DOHH2 (cell line): ENCODE data around the gene PLIN5.

ENCODE experiments used
- H3F3A ChIP-seq: fragments of 200-600 bp; sonication (generic), shearing (Covaris generic); 2 replicates; pipeline ENCODE4 v1.6.0; 2016; ENCODE audit warnings: antibody characterized with exemption, mild to moderate bottlenecking; ENCODE audit not compliant: control insufficient read depth, insufficient read depth
- H3K27ac ChIP-seq: fragments of 200-600 bp; sonication (generic); 2 replicates; pipeline ENCODE4 v1.5.1; 2014; ENCODE audit warnings: low read depth, mild to moderate bottlenecking, low read length, moderate library complexity
- H3K27me3 ChIP-seq: fragments of 200-600 bp; sonication (generic); 2 replicates; pipeline ENCODE4 v1.6.1; 2014; ENCODE audit warnings: mild to moderate bottlenecking, low read length, mixed read lengths; ENCODE audit not compliant: control insufficient read depth
- H3K36me3 ChIP-seq: fragments of 200-600 bp; sonication (generic); 2 replicates; pipeline ENCODE4 v1.6.1; 2014; ENCODE audit warnings: mild to moderate bottlenecking, low read length, moderate library complexity, mixed read lengths; ENCODE audit not compliant: control insufficient read depth
- H3K4me1 ChIP-seq: fragments of 200-600 bp; sonication (generic); 2 replicates; pipeline ENCODE4 v1.6.1; 2014; ENCODE audit warnings: mild to moderate bottlenecking, low read length, mixed read lengths; ENCODE audit not compliant: control insufficient read depth
- H3K4me2 ChIP-seq: fragments of 200-600 bp; sonication (generic); 2 replicates; pipeline ENCODE4 v1.6.0; 2014; ENCODE audit warnings: mild to moderate bottlenecking, low read length, moderate library complexity
- H3K4me3 ChIP-seq: fragments of 200-600 bp; sonication (generic); 2 replicates; pipeline ENCODE4 v1.5.1; 2014; ENCODE audit warnings: mild to moderate bottlenecking, low read length, mixed read lengths
- H3K79me2 ChIP-seq: fragments of 200-600 bp; sonication (generic); 2 replicates; pipeline ENCODE4 v1.6.1; 2014; ENCODE audit warnings: mild to moderate bottlenecking, low read length, mixed read lengths; ENCODE audit not compliant: control insufficient read depth
- H3K9me2 ChIP-seq: fragments of 200-600 bp; sonication (generic); replicated peaks from 2 replicates; pipeline ENCODE4 v1.6.1; 2014; ENCODE audit warnings: mild to moderate bottlenecking, low read length, mixed read lengths; ENCODE audit not compliant: control insufficient read depth
- H3K9me3 ChIP-seq: fragments of 200-600 bp; sonication (generic); 2 replicates; pipeline ENCODE4 v1.6.1; 2014; ENCODE audit warnings: antibody characterized with exemption, low read length, mixed read lengths; ENCODE audit not compliant: control insufficient read depth, insufficient read depth
- H4K20me1 ChIP-seq: fragments of 200-600 bp; sonication (generic); 2 replicates; pipeline ENCODE4 v1.6.0; 2014; ENCODE audit warnings: low read depth, mild to moderate bottlenecking, antibody characterized with exemption, low read length, moderate library complexity; ENCODE audit not compliant: control insufficient read depth, insufficient read depth
- CTCF ChIP-seq: fragments of 200-600 bp; sonication (generic); IDR thresholded peaks from one replicate; pipeline ENCODE4 v1.5.1; 2014; ENCODE audit warnings: antibody characterized with exemption, mild to moderate bottlenecking, low read depth, low read length; ENCODE audit not compliant: poor library complexity, severe bottlenecking
- EZH2phosphoT487 ChIP-seq: fragments of 200-600 bp; sonication (generic); IDR thresholded peaks from 2 replicates; pipeline ENCODE4 v1.6.1; 2017; ENCODE audit warnings: borderline replicate concordance, mild to moderate bottlenecking, antibody characterized with exemption, low read length, moderate library complexity, mixed read lengths

Gene PLIN5

GRCh38 chr19:4499855-4500254, 35.2 kb downstream of the PLIN5 start:
- H3K4me1 ChIP-seq = no peaks in the 10 kb centered on the region
- no peak overlapping the region for H3K27ac ChIP-seq
- H3K79me2 ChIP-seq = no peaks in the 10 kb centered on the region
- H3K4me2 ChIP-seq = no peak overlapping the region
- H3K36me3 ChIP-seq = peaks cover 18% of the 10 kb centered on the region; the same call in 1 of the 2 replicates
- no peaks in the 10 kb centered on the region for H3K9me3 ChIP-seq
- H3F3A ChIP-seq = no peaks in the 10 kb centered on the region
- no peaks in the 10 kb centered on the region for H4K20me1 ChIP-seq
- no peak overlapping the region for H3K4me3 ChIP-seq
- TF ChIP-seq EZH2phosphoT487 = no peak
- TF ChIP-seq CTCF = no peak
- H3K9me2 ChIP-seq = no peaks in the 10 kb centered on the region
- H3K27me3 ChIP-seq = no peaks in the 10 kb centered on the region

GRCh38 chr19:4499318-4499717, 35.7 kb downstream of the PLIN5 start:
- Histone ChIP-seq H4K20me1 (no peaks in the 10 kb centered on the region), H3K4me2 (no peak overlapping the region), H3K4me1 (no peaks in the 10 kb centered on the region), H3K9me3 (no peaks in the 10 kb centered on the region), H3K27me3 (no peaks in the 10 kb centered on the region), H3K4me3 (no peak overlapping the region), H3K79me2 (no peaks in the 10 kb centered on the region), H3K9me2 (no peaks in the 10 kb centered on the region), H3K27ac (no peak overlapping the region), H3F3A (no peaks in the 10 kb centered on the region), H3K36me3 (peaks cover 20% of the 10 kb centered on the region; the same call in 1 of the 2 replicates)
- TF ChIP-seq CTCF (no peak), EZH2phosphoT487 (no peak)

GRCh38 chr19:4498694-4499093, 36.3 kb downstream of the PLIN5 start:
- Histone ChIP-seq H3K27ac (no peak overlapping the region), H3K79me2 (no peaks in the 10 kb centered on the region), H3F3A (no peaks in the 10 kb centered on the region), H3K9me3 (no peaks in the 10 kb centered on the region), H3K4me2 (no peak overlapping the region), H3K36me3 (peaks cover 20% of the 10 kb centered on the region; the same call in 1 of the 2 replicates), H3K9me2 (no peaks in the 10 kb centered on the region), H3K4me3 (no peak overlapping the region), H4K20me1 (no peaks in the 10 kb centered on the region), H3K4me1 (no peaks in the 10 kb centered on the region), H3K27me3 (no peaks in the 10 kb centered on the region)
- TF ChIP-seq CTCF (no peak), EZH2phosphoT487 (no peak)
